DMS114 treated with DMSO at 0.1 percent for 48 hours (cell line): ENCODE data around the gene PPP1R12C.

Source experiments
- DNase-seq: peaks from one replicate; lab custom pipeline; 2025; ENCODE audit not compliant: unreplicated experiment; lab: John Stamatoyannopoulos, UW

PPP1R12C gene

DNA sequence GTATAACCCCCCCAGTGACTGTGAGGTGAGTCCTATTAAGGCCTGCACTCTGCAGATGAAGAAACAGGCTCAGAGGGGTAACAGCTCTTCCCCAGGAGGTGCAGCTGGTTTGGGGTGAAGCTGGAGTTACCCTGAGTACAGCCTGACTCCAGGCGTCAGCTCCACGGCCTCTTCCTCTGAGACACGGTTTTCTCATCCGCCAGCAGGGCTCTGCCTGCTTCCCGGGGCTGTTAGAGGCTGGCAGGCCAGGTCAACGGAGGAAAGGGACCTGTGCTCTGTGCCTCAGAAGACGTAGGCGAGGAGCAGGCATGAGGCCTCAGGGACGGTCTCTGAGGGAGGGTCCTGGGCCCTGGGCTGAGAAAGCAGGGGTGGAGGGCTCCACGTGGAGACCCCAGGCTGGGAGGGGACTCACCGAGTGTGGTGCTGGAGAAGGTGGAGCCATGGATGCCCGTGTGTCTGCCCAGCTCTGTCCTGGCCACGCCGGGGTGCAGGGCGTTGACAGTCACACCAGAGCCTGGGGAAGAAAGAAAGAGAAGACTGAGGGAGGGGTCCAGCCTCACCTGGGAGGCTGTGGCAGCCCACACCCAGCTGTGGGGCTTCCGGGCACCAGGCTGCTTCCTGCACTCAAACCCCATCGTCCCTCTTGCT is 70.3 kb downstream of the PPP1R12C start:
- DNase-seq, result no peak

DNA sequence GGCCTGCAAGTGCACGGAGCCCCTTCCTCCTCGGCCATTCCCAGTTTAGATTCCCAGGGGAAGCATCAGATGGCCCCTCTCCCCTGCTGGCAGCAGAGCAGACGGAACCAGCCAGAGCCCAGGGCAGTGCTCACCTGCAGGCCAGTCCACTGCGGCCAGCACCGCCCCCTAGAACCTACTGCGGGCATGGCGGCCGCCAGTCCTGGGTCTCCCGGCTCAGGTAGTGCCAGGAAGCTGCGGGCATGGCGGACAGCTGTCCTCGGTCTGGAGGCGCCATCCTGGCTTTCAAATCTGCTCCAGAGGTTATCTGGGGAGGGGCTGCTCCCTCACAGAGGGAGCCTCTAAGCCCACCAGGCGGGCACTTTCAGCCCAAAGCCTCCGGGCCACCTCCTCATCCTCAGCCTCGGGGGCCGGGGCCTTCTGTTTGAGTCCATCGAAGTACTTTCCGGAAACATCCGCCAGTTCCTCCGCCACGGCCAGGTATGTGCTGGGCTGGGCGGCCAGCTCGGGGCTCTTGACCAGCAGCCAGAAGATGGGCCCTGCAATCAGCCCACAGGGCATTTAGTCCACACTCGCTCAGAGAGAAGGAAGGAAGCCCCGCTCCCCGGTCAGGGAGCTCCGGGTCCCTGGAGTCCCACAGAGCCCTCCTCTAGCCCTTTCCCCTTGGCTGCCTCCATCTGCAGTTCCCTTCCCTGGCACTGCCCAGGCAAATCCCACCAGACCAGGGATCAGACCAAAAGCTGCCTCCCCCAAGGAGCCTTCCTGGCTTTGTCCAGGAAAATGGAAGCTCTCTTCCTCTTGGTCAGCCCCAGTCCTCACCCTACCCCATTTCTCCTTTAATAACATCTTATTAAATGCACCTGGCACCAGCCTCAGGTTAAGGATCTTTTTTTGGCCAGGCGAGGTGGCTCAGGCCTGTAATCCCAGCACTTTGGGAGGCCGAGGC is 72.4 kb downstream of the PPP1R12C start:
- no peak for DNase-seq

DNA sequence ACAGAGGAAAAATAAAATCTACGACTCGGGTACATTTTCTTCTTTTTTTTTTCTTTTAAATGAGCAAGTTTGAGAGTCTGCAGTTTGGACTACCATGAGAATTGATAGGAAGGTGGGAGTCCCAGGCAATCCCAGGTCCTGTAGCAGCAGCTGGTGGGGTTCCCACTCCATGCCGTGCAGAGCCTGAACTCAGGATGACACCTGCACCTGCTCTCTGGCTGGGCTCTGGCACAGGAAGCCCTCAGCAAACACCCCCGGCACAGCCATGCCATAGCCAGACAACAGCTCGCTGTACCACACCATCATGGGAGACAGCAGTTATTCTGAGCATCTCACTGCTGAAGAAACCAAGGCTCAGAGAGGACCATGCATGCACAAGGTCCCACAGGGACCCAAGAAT is 73.2 kb downstream of the PPP1R12C start:
- DNase-seq, result no peak

DNA sequence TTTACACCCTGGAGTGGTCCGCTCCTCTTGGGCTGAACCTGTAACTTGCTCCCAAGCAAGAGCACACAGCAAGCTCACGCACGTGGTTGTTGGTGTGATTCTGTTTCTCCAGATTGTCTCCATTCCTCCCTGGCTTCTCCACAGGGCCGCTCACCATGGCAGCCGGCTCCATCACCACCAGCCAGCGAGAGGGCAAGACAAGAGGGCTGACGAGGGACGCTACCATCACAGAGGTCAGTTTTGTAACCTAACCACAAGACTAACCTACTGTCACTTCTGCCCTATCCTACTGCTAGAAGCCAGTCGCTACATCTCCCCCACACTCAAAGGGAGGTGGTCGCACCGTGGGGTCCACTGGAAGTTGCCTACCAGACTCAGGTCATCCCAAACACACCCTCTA is 74.7 kb downstream of the PPP1R12C start:
- no peak for DNase-seq

DNA sequence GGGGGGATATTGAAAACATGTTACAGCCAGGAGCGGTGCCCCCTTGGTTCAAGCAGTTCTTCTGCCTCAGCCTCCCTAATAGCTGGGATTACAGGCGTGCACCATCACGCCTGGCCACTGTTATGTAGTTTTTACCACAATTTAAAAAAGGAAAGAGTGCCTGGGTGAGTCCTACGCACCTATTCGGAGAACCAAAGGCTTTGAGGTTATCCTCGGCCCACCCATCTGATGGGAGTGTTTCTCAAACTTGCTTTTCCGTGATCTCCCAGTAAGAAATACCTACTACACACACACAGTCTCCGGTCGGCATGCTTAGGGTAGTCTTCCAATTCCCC is 75.1 kb downstream of the PPP1R12C start:
- DNase-seq, result no peak

DNA sequence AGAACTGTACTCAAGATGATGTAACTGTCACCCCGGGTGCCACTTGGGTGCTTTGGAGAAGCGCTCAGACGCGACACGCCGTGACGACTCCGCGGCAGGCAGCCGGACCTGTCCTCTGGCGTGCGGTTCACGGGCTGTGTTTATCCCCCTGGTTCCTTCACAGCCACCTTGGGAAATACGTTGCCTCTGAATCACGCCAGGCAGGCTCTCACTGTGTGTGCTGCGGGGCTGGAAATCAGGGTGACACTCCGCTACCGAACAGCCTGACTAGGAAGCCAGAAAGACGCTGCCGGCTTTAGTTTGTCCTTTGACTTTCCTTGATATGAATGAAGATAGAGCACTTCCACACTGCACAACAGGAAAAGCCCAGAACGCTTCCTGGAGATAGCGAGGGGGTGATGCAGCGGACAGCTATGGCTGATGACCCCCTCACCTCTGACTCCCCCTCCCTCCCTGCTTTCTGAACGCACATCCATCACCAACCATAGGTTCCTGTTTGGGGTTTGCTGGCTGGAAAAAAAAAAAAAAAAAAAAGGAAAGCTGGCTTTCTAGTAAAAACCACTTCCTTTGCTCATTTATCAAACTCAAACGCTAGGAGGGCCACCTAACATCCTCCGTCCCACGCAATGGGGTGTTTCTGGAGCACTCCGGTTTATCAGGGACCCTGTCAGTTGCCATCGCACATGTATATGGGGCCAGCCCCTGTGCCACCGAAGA is 75.7 kb downstream of the PPP1R12C start:
- no peak for DNase-seq

DNA sequence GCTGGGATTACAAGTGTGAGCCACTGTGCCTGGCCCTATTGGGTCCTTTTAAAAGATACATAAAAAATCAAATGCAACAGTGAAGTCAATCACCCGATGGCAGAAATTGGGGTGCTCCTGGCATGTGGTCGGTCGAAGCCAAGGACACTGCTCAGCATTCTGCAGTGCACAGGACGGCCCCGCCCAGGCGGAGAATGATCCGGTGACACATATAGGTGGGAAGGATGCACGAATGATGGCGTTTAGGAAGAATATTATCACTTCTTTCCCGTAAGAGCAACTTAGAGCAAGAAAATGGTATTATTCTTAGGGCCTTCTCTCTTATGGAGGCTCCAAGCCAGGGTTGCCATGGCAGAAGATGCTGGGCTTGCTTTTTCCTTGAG is 76.2 kb downstream of the PPP1R12C start:
- no peak for DNase-seq
